Caco-2 (cell line): ENCODE results near the gene TFAP2C. TPM values are rescaled to one million over a fixed set of nuclear protein-coding genes. Genes with fewer than 3 reads are reported as not detected.
"Not testable (repeated sequence)": the region's sequence is repeated elsewhere in the genome, so short reads cannot be mapped to it uniquely, and the experiment has no call there.

ENCODE experiments used
- BruUV-seq: library from RNA; stranded (reverse); fragments of 400-500 nt; replicated peaks from 2 replicates; lab custom pipeline; 2021; lab: Mats Ljungman, UMichigan
- CTCF ChIA-PET: fragments of 300-600 bp; sonication (Branson Sonifier 250); formaldehyde crosslinking; loops from one replicate; lab custom pipeline; 2022; ENCODE audit warnings: antibody characterized with exemption; lab: Charles Lee
- POLR2A ChIA-PET: fragments of 300-600 bp; sonication (Branson Sonifier 250); formaldehyde crosslinking; loops from one replicate; lab custom pipeline; 2022; ENCODE audit warnings: antibody characterized with exemption; lab: Charles Lee
- DNase-seq, 2 experiments: peaks; one replicate each; pipeline versions ENCODE4 v3.0.0 to v3.0.0-alpha.2; 2020 to 2022
- H3K27me3 ChIP-seq: replicated peaks from 2 replicates; pipeline ENCODE4 v1.6.0; 2011; ENCODE audit warnings: low read length; ENCODE audit not compliant: control insufficient read depth, insufficient read depth
- H3K36me3 ChIP-seq: 2 replicates; pipeline ENCODE4 v1.5.1; 2011; ENCODE audit warnings: low read length; ENCODE audit not compliant: control insufficient read depth, insufficient read depth
- H3K4me1 ChIP-seq: fragments of 250-450 bp; sonication (Bioruptor Pico); 2 replicates; pipeline ENCODE4 v1.5.1; 2020; ENCODE audit warnings: mild to moderate bottlenecking
- H3K4me3 ChIP-seq: 2 replicates; pipeline ENCODE4 v1.5.1; 2011; ENCODE audit warnings: low read depth, mild to moderate bottlenecking, control low read depth, low read length
- H3K9me3 ChIP-seq: fragments of 250-450 bp; sonication (Bioruptor Pico); 2 replicates; pipeline ENCODE4 v1.5.1; 2020; ENCODE audit warnings: mild to moderate bottlenecking, moderate library complexity
- H3K27ac Mint-ChIP-seq: one replicate; pipeline ENCODE4 v1.8.0; 2022; ENCODE audit warnings: mixed read lengths; ENCODE audit not compliant: unreplicated experiment
- H3K27me3 Mint-ChIP-seq: one replicate; pipeline ENCODE4 v1.8.0; 2022; ENCODE audit warnings: mixed read lengths; ENCODE audit not compliant: insufficient read depth, unreplicated experiment
- H3K36me3 Mint-ChIP-seq: one replicate; pipeline ENCODE4 v1.8.0; 2022; ENCODE audit warnings: mild to moderate bottlenecking, mixed read lengths; ENCODE audit not compliant: insufficient read depth, unreplicated experiment
- H3K4me1 Mint-ChIP-seq: one replicate; pipeline ENCODE4 v1.8.0; 2022; ENCODE audit warnings: low read depth, mixed read lengths; ENCODE audit not compliant: unreplicated experiment
- H3K4me3 Mint-ChIP-seq: one replicate; pipeline ENCODE4 v1.8.0; 2022; ENCODE audit warnings: mild to moderate bottlenecking, moderate library complexity, mixed read lengths; ENCODE audit not compliant: unreplicated experiment
- H3K9me3 Mint-ChIP-seq: one replicate; pipeline ENCODE4 v1.8.0; 2022; ENCODE audit warnings: mixed read lengths; ENCODE audit not compliant: unreplicated experiment
- intact Hi-C: fragments of 100-400 bp; cut with micrococcal nuclease; formaldehyde crosslinking; loops from one replicate; pipeline ENCODE4 v1.10.0; 2022; ENCODE audit not compliant: unreplicated experiment
- total RNA-seq: library from RNA; stranded (reverse); gene quantifications from 2 replicates; pipeline ENCODE4 v1.2.3, GENCODE V29; 2022
- TF ChIP-seq, protein P1 (sequence below), 2 experiments: fragments of 200-600 bp in 1 of 2; IDR thresholded peaks; 1 replicate in 1 of 2; 2 replicates in 1 of 2; pipeline versions ENCODE4 v1.5.1 to v1.8.0; 2011 to 2022; ENCODE audit warnings: antibody characterized with exemption in 1 of 2, control low read depth in 1 of 2, inconsistent platforms in 1 of 2, low read depth in 1 of 2, low read length in 1 of 2, mild to moderate bottlenecking in 1 of 2, moderate library complexity in 1 of 2; ENCODE audit not compliant: insufficient read depth in 1 of 2, severe bottlenecking in 1 of 2, unreplicated experiment in 1 of 2

TFAP2C gene
- total RNA-seq, 1 experiment from 2014 or later = 27.9 TPM

DNA sequence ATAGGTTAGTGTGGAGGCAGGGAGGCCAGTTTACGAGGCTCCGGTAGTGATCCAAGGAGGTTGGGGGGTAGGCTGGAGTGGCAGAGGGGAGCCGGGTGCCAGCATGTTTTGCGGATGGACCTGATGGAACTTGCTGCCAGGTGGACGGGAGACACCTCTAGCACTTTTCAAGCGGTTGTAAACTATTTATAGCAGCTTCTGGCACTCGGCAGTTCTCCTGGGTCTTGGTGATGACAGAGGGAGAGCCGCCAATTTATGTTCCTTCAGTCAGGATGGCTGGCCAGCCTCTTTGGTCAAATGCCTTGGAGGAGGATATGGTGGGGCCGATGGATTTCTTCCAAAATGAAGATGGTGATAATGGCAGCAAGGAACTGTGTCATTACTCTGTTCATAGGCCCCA is 28.8 kb downstream of the TFAP2C start:
- H3K4me3 ChIP-seq = no peak overlapping the region
- no TSS peak for BruUV-seq
- H3K27ac Mint-ChIP-seq = no peak overlapping the region
- no peak overlapping the region for H3K4me3 Mint-ChIP-seq
- ChIA-PET CTCF (no interaction called here), POLR2A (no interaction called here)
- intact Hi-C loops = no loop called here
- H3K4me1 ChIP-seq = no peaks in the 10 kb centered on the region
- H3K36me3 ChIP-seq = no peaks in the 10 kb centered on the region
- H3K9me3 ChIP-seq = no peaks in the 10 kb centered on the region
- peaks cover 4% of the 10 kb centered on the region for H3K27me3 Mint-ChIP-seq
- TF ChIP-seq, protein P1, sequence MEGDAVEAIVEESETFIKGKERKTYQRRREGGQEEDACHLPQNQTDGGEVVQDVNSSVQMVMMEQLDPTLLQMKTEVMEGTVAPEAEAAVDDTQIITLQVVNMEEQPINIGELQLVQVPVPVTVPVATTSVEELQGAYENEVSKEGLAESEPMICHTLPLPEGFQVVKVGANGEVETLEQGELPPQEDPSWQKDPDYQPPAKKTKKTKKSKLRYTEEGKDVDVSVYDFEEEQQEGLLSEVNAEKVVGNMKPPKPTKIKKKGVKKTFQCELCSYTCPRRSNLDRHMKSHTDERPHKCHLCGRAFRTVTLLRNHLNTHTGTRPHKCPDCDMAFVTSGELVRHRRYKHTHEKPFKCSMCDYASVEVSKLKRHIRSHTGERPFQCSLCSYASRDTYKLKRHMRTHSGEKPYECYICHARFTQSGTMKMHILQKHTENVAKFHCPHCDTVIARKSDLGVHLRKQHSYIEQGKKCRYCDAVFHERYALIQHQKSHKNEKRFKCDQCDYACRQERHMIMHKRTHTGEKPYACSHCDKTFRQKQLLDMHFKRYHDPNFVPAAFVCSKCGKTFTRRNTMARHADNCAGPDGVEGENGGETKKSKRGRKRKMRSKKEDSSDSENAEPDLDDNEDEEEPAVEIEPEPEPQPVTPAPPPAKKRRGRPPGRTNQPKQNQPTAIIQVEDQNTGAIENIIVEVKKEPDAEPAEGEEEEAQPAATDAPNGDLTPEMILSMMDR (IDR thresholded peaks at IDR 0.05; ENCODE audit: insufficient read depth in 1 of 2, low read depth in 1 of 2, low read length in 1 of 2, severe bottlenecking in 1 of 2, unreplicated experiment in 1 of 2) = no peak
- no peak for DNase-seq
- no peaks in the 10 kb centered on the region for H3K36me3 Mint-ChIP-seq
- no peaks in the 10 kb centered on the region for H3K27me3 ChIP-seq
- no peaks in the 10 kb centered on the region for H3K9me3 Mint-ChIP-seq
- H3K4me1 Mint-ChIP-seq = no peaks in the 10 kb centered on the region

DNA sequence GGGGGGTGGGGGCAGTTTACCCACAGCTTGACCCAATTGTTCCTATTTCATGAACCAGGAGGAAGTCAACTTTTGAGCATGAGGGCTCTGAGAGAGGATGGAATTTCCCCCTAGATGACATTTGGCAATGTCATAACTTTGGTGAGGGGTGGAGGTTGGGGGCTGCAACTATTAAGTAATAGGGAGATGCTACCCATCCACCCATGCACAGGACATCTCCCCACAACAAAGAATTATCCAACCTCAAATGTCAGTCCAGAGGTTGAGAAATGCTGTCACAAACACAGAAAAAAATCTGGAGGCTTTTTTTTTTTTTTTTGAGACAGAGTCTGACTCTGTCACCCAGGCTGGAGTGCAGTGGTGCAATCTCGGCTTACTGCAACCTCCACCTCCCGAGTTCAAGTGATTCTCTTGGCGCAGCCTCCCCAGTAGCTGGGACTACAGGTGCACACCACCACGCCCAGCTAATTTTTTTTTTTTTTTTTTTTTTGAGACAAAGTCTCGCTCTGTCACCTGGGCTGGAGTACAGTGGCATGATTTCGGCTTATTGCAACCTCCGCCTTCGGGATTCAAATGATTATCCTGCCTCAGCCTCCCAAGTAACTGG is 29.3 kb downstream of the TFAP2C start:
- H3K36me3 ChIP-seq, BruUV-seq, DNase-seq, H3K27ac Mint-ChIP-seq, CTCF ChIA-PET, POLR2A ChIA-PET, H3K4me1 Mint-ChIP-seq, intact Hi-C loops, H3K9me3 ChIP-seq, H3K4me3 ChIP-seq, H3K4me1 ChIP-seq, H3K27me3 ChIP-seq, H3K36me3 Mint-ChIP-seq, H3K27me3 Mint-ChIP-seq, H3K9me3 Mint-ChIP-seq, H3K4me3 Mint-ChIP-seq: not testable (repeated sequence)

DNA sequence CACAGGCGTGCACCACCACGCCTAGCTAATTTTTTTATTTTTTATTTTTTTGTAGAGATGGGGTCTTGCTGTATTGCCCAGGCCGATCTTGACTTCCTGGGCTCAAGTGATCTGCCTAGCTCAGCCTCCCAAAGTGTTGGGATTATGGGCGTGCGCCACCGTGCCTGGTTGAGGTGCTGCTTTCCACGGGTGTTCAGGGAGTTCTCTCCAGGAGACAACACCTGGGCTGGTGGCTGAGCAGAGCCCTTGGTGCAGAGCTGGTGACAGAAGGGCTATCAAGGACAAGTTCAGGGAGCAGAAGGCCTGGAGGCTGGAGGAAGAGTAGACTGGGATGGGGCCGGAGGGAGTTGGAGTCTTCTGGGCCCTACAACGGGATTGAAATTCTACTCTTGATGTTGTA is 34.6 kb downstream of the TFAP2C start:
- POLR2A ChIA-PET = no interaction called here
- no peaks in the 10 kb centered on the region for H3K36me3 Mint-ChIP-seq
- Histone ChIP-seq H3K27me3 (no peaks in the 10 kb centered on the region), H3K9me3 (no peaks in the 10 kb centered on the region), H3K4me3 (no peak overlapping the region), H3K4me1 (peaks cover 12% of the 10 kb centered on the region), H3K36me3 (no peaks in the 10 kb centered on the region)
- intact Hi-C loops = no loop called here
- H3K9me3 Mint-ChIP-seq = no peaks in the 10 kb centered on the region
- CTCF ChIA-PET = no interaction called here
- H3K4me3 Mint-ChIP-seq = no peak overlapping the region
- TF ChIP-seq, protein P1 (IDR thresholded peaks at IDR 0.05; ENCODE audit: insufficient read depth in 1 of 2, low read depth in 1 of 2, low read length in 1 of 2, severe bottlenecking in 1 of 2, unreplicated experiment in 1 of 2) = no peak
- H3K27me3 Mint-ChIP-seq = no peaks in the 10 kb centered on the region
- DNase-seq = no peak
- peaks cover 13% of the 10 kb centered on the region for H3K4me1 Mint-ChIP-seq
- H3K27ac Mint-ChIP-seq = no peak overlapping the region
- BruUV-seq = no TSS peak
